SH-SY5Y (cell line): ENCODE results near the gene FAIM2.

Source experiments
- GATA2 ChIP-seq: IDR thresholded peaks from 2 replicates; pipeline ENCODE4 v1.6.1; 2011; ENCODE audit warnings: mild to moderate bottlenecking, low read depth, low read length
- GATA3 ChIP-seq: IDR thresholded peaks from 2 replicates; pipeline ENCODE4 v1.6.1; 2011; ENCODE audit warnings: low read depth, mild to moderate bottlenecking, low read length, moderate library complexity

GRCh38 chr12:49893753-49894750 lies 9.6 kb downstream of the FAIM2 start:
- TF ChIP-seq GATA2 (no peak), GATA3 (no peak)
